ENCODE results near the gene ACOT7. TPM values are rescaled to one million over a fixed set of nuclear protein-coding genes. Genes with fewer than 3 reads are reported as not detected.
A peak's percentile ranks its signal among the peaks of the same experiment; 100 is the strongest.

Gene ACOT7
- total RNA-seq (20.3 and 25.8 TPM in 2 replicates), polyA plus RNA-seq (38.1 and 39.9 TPM in 2 replicates)

- peak within 1 kb of the TSS; percentile 100 for H3K27ac ChIP-seq
- no peaks in the 10 kb centered on the region for H3K9me3 ChIP-seq (ENCODE audit: low read depth)
- WGBS (ENCODE audit: low lambda C conversion rate, missing lambda C conversion rate) = under 1% methylated on average over 55 of the region's 87 CpGs
- H3K9me2 ChIP-seq (replicated peaks; ENCODE audit: insufficient read depth) = no peaks in the 10 kb centered on the region
- peak; percentile 26 for TF ChIP-seq CTCF (IDR thresholded peaks at IDR 0.05; ENCODE audit: poor library complexity)
- no peak for TF ChIP-seq EZH2 (IDR thresholded peaks at IDR 0.05; ENCODE audit: borderline replicate concordance)
- H3K27me3 ChIP-seq = no peaks in the 10 kb centered on the region
- H3K36me3 ChIP-seq (replicated peaks; ENCODE audit: insufficient read depth, low read depth) = no peaks in the 10 kb centered on the region
- H3K4me1 ChIP-seq (ENCODE audit: insufficient read depth) = peaks cover 5% of the 10 kb centered on the region
- H3K79me2 ChIP-seq = peaks cover 25% of the 10 kb centered on the region
- H2AFZ ChIP-seq = peak within 1 kb of the TSS; percentile 72
- peak within 1 kb of the TSS; percentile 79 for H3K4me2 ChIP-seq
- H3K4me3 ChIP-seq = peak within 1 kb of the TSS; percentile 76
- DNase-seq (ENCODE audit: low spot score) = peak; percentile 96
- no peaks in the 10 kb centered on the region for H4K20me1 ChIP-seq (ENCODE audit: insufficient read depth, poor library complexity, severe bottlenecking)
Observed at GRCh38 chr1:6393400-6394187, at the start of gene ACOT7. ACOT7 (minus strand) TSS chr1:6393767; CDS start chr1:6393399, 368 bp downstream.

- TF ChIP-seq EZH2phosphoT487 (IDR thresholded peaks at IDR 0.05; ENCODE audit: low read depth, severe bottlenecking, unreplicated experiment) = no peak
- no peak for TF ChIP-seq CTCF (IDR thresholded peaks at IDR 0.05; ENCODE audit: poor library complexity)
- no peak for TF ChIP-seq EZH2 (IDR thresholded peaks at IDR 0.05; ENCODE audit: borderline replicate concordance)
- H3K4me2 ChIP-seq = no peak overlapping the region
- no peak overlapping the region for H3K27ac ChIP-seq
Observed at GRCh38 chr1:6441586-6441985, 48.0 kb upstream of the ACOT7 start.

GRCh38 chr1:6440198-6441126 is 46.9 kb upstream of the ACOT7 start:
- Histone ChIP-seq H3K27me3 (peaks cover 7% of the 10 kb centered on the region), H3K4me2 (peak overlapping the region; percentile 86), H3K79me2 (no peaks in the 10 kb centered on the region), H3K4me3 (no peak overlapping the region), H2AFZ (no peak overlapping the region), H3K27ac (no peak overlapping the region), H3K4me1 (ENCODE audit: insufficient read depth) (no peaks in the 10 kb centered on the region), H3K9me2 (replicated peaks; ENCODE audit: insufficient read depth) (no peaks in the 10 kb centered on the region), H3K9me3 (ENCODE audit: low read depth) (no peaks in the 10 kb centered on the region), H3K36me3 (replicated peaks; ENCODE audit: insufficient read depth, low read depth) (no peaks in the 10 kb centered on the region), H4K20me1 (ENCODE audit: insufficient read depth, poor library complexity, severe bottlenecking) (no peaks in the 10 kb centered on the region)
- WGBS (ENCODE audit: low lambda C conversion rate, missing lambda C conversion rate) = 20% methylated on average over 40 of the region's 101 CpGs
- TF ChIP-seq EZH2phosphoT487 (IDR thresholded peaks at IDR 0.05; ENCODE audit: low read depth, severe bottlenecking, unreplicated experiment) (no peak), EZH2 (IDR thresholded peaks at IDR 0.05; ENCODE audit: borderline replicate concordance) (peak; percentile 6), CTCF (IDR thresholded peaks at IDR 0.05; ENCODE audit: poor library complexity) (peak; percentile 38)
- DNase-seq (ENCODE audit: low spot score) = peak; percentile 84

More at GRCh38 chr1:6441586-6441985, 48.0 kb upstream of the ACOT7 start:
- 80% methylated on average over 7 of the region's 7 CpGs for WGBS (ENCODE audit: low lambda C conversion rate, missing lambda C conversion rate)
- Histone ChIP-seq H2AFZ (no peak overlapping the region), H3K36me3 (replicated peaks; ENCODE audit: insufficient read depth, low read depth) (no peaks in the 10 kb centered on the region), H3K9me2 (replicated peaks; ENCODE audit: insufficient read depth) (no peaks in the 10 kb centered on the region), H3K79me2 (no peaks in the 10 kb centered on the region), H3K27me3 (peaks cover 10% of the 10 kb centered on the region), H4K20me1 (ENCODE audit: insufficient read depth, poor library complexity, severe bottlenecking) (no peaks in the 10 kb centered on the region), H3K9me3 (ENCODE audit: low read depth) (no peaks in the 10 kb centered on the region), H3K4me1 (ENCODE audit: insufficient read depth) (no peaks in the 10 kb centered on the region), H3K4me3 (no peak overlapping the region)
- no peak for DNase-seq (ENCODE audit: low spot score)
